ENCODE results near the gene RPS19BP1.

GRCh38 chr22:39488563-39489083 lies 43.9 kb downstream of the RPS19BP1 start:
- TF ChIP-seq POLR2A (IDR thresholded peaks at IDR 0.05; ENCODE audit: low read depth, low read length) (no peak), TAF1 (IDR thresholded peaks at IDR 0.05; ENCODE audit: low read depth, low read length) (no peak), SPI1 (IDR thresholded peaks at IDR 0.05; ENCODE audit: low read depth, low read length) (no peak), POLR2AphosphoS5 (IDR thresholded peaks at IDR 0.05; ENCODE audit: low read depth, low read length) (no peak), PAX5 (IDR thresholded peaks at IDR 0.05; ENCODE audit: insufficient read depth, low read length, severe bottlenecking) (no peak), POU2F2 (IDR thresholded peaks at IDR 0.05; ENCODE audit: low read depth, low read length) (no peak)

Measured in GM12891 (cell line).